Endothelial cell (in vitro differentiated cells): ENCODE results near the gene MARCO. TPM values are rescaled to one million over a fixed set of nuclear protein-coding genes. Genes with fewer than 3 reads are reported as not detected.

ENCODE experiments used
- DNase-seq: peaks from one replicate; pipeline ENCODE4 v3.0.0; 2021; ENCODE audit warnings: low spot score
- H3K27ac Mint-ChIP-seq: one replicate; pipeline ENCODE4 v1.8.0; 2021; ENCODE audit warnings: mixed read lengths, inconsistent platforms; ENCODE audit not compliant: unreplicated experiment
- H3K27me3 Mint-ChIP-seq: one replicate; pipeline ENCODE4 v1.8.0; 2021; ENCODE audit warnings: mild to moderate bottlenecking, moderate library complexity, mixed read lengths, inconsistent platforms; ENCODE audit not compliant: unreplicated experiment
- H3K36me3 Mint-ChIP-seq: one replicate; pipeline ENCODE4 v1.8.0; 2021; ENCODE audit warnings: mild to moderate bottlenecking, low read depth, mixed read lengths, inconsistent platforms; ENCODE audit not compliant: unreplicated experiment
- H3K4me1 Mint-ChIP-seq: one replicate; pipeline ENCODE4 v1.8.0; 2021; ENCODE audit warnings: mild to moderate bottlenecking, mixed read lengths, inconsistent platforms; ENCODE audit not compliant: unreplicated experiment
- H3K4me3 Mint-ChIP-seq: one replicate; pipeline ENCODE4 v1.8.0; 2021; ENCODE audit warnings: mild to moderate bottlenecking, mixed read lengths, inconsistent platforms; ENCODE audit not compliant: unreplicated experiment
- H3K9me3 Mint-ChIP-seq: one replicate; pipeline ENCODE4 v1.8.0; 2021; ENCODE audit warnings: mixed read lengths, inconsistent platforms; ENCODE audit not compliant: unreplicated experiment
- total RNA-seq: library from RNA; stranded (reverse); fragmentation: NEBNext Ultra II Directional; extraction: Animal tissue kit (Norgen Biotek cat#: 25700); gene quantifications from one replicate; pipeline ENCODE4 v1.2.1, GENCODE V29; 2021; ENCODE audit not compliant: unreplicated experiment
- TF ChIP-seq, protein P1 (sequence below): fragments of 200-600 bp; sonication (generic); IDR thresholded peaks from one replicate; pipeline ENCODE4 v1.5.0; 2021; ENCODE audit warnings: antibody characterized with exemption; ENCODE audit not compliant: unreplicated experiment

MARCO gene
- total RNA-seq, 1 donor from 2014 or later, result not detected

DNA sequence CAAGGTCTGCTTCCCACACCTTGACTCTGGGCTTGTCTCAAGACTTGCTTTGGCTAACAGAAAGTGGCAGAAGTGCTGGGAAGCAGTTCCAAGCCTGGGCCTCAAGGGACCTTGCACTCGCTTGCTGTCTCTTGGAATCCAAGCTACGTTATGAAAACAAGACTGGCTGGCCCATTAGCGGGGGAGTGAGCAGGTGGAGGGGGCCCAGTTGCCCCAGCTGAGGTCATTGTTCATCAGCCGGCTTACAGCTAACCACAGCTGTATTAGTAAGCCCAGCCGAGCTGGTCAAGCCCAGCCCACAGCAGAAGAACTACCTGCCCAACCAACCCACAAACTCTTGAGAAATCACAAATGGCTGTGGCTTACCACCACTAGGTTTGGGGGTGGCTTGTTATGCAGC is 63.1 kb downstream of the MARCO start:
- no peak for DNase-seq
- H3K4me1 Mint-ChIP-seq, result no peaks in the 10 kb centered on the region
- peaks cover 8% of the 10 kb centered on the region for H3K27me3 Mint-ChIP-seq
- no peak overlapping the region for H3K27ac Mint-ChIP-seq
- H3K36me3 Mint-ChIP-seq, result peaks cover 3% of the 10 kb centered on the region
- TF ChIP-seq, protein P1, sequence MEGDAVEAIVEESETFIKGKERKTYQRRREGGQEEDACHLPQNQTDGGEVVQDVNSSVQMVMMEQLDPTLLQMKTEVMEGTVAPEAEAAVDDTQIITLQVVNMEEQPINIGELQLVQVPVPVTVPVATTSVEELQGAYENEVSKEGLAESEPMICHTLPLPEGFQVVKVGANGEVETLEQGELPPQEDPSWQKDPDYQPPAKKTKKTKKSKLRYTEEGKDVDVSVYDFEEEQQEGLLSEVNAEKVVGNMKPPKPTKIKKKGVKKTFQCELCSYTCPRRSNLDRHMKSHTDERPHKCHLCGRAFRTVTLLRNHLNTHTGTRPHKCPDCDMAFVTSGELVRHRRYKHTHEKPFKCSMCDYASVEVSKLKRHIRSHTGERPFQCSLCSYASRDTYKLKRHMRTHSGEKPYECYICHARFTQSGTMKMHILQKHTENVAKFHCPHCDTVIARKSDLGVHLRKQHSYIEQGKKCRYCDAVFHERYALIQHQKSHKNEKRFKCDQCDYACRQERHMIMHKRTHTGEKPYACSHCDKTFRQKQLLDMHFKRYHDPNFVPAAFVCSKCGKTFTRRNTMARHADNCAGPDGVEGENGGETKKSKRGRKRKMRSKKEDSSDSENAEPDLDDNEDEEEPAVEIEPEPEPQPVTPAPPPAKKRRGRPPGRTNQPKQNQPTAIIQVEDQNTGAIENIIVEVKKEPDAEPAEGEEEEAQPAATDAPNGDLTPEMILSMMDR, result no peak
- no peaks in the 10 kb centered on the region for H3K9me3 Mint-ChIP-seq
- no peak overlapping the region for H3K4me3 Mint-ChIP-seq

DNA sequence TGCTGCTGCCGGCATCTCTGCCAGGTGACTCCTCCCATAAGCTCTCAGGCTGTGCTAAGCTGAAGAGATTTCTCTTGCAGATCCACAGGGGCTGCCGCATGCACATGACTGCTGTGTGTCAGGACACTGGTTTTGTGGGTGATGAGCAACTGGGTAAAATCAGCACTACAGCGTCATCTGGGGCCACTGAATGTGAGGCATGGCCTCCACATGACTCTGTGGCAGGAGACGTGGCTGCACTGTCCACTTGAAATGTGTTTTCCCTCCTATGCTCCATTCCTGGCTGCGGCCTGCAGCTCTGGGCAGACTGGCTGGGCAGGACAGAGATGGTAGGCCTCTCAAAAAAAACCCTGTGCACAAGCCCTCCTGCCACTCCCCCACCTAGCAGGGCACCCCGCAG is 63.6 kb downstream of the MARCO start:
- no peak overlapping the region for H3K27ac Mint-ChIP-seq
- TF ChIP-seq, protein P1, result no peak
- peaks cover 10% of the 10 kb centered on the region for H3K27me3 Mint-ChIP-seq
- H3K4me1 Mint-ChIP-seq, result no peaks in the 10 kb centered on the region
- no peaks in the 10 kb centered on the region for H3K9me3 Mint-ChIP-seq
- H3K36me3 Mint-ChIP-seq, result peaks cover 3% of the 10 kb centered on the region
- DNase-seq, result no peak
- H3K4me3 Mint-ChIP-seq, result no peak overlapping the region

DNA sequence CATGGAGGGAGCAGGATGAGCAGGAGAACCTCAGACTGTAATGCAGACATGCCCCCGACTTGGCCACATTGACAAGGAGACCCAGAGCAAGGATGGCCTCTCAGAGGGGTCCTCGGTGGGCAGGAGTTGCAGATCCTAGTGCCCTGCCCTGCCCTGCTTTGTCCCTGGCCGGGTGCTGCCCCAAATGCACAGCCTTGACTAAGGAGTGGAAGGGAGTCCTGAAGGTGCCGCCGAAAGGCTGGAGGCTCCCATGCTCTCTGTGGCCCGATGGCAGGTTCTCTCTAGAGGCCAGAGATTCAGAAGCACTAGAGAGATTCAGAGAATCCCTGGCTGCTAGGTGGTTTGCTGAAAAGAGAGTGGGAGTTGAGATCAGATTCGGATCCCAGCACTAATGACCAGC is 64.4 kb downstream of the MARCO start:
- TF ChIP-seq, protein P1, result no peak
- Mint-ChIP-seq H3K4me1 (no peaks in the 10 kb centered on the region), H3K9me3 (no peaks in the 10 kb centered on the region), H3K36me3 (peaks cover 3% of the 10 kb centered on the region), H3K27ac (no peak overlapping the region), H3K27me3 (peaks cover 10% of the 10 kb centered on the region), H3K4me3 (no peak overlapping the region)
- no peak for DNase-seq

DNA sequence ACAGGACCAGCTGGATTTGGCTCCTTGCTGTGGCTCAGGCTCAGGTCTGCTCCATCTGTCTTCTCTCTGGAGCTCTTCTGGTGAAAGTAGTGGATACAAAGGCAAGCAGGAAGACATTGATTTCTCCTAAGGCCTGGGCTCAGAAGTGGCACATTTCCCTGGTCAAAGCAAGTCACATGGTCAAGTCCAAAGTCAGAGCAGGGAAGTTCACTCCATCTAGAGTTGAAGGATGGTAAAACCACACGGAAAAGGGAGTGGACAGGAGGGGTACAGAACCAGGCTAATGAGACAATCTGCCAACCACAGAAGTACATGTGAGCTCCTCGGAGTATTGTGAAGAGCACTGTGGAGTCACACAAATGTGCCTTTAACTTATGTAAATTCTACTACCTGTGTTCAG is 66.1 kb downstream of the MARCO start:
- Mint-ChIP-seq H3K9me3 (no peaks in the 10 kb centered on the region), H3K27ac (no peak overlapping the region), H3K4me1 (no peaks in the 10 kb centered on the region), H3K27me3 (peaks cover 10% of the 10 kb centered on the region), H3K4me3 (no peak overlapping the region), H3K36me3 (peaks cover 3% of the 10 kb centered on the region)
- DNase-seq, result no peak
- TF ChIP-seq, protein P1, result no peak

DNA sequence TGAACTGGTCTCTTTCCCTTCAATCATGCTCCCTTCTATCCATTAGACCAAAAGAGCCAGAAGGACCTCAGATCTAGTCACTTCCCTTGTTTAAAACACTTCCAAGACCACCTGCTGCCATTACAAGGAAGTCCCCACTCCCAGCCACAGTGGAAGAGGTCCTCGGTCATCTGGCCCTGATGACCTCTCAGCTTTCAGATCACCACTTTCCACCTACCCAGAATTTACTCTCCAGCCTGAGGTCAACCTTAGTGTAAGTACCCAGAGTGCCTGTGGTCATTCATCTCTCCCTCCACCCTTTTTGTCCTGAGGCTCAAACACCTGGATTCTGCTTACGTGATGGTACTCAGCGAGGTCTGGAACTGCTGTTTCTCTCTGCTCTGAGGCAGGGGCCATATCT is 67.1 kb downstream of the MARCO start:
- no peaks in the 10 kb centered on the region for H3K9me3 Mint-ChIP-seq

More for the DNA sequence above, 67.1 kb downstream of the MARCO start:
- H3K4me3 Mint-ChIP-seq, result no peak overlapping the region
- H3K36me3 Mint-ChIP-seq, result peaks cover 3% of the 10 kb centered on the region
- TF ChIP-seq, protein P1, result no peak
- peaks cover 10% of the 10 kb centered on the region for H3K27me3 Mint-ChIP-seq
- peak; percentile 1 for DNase-seq
- H3K4me1 Mint-ChIP-seq, result no peaks in the 10 kb centered on the region
- H3K27ac Mint-ChIP-seq, result no peak overlapping the region
